HepG2 (cell line): Measurements from ENCODE around the gene HPCAL1. TPM values are rescaled to one million over a fixed set of nuclear protein-coding genes. Genes with fewer than 3 reads are reported as not detected.

Experiments
- ARNTL ChIP-seq: sonication (generic); formaldehyde crosslinking; IDR thresholded peaks from 2 replicates; pipeline ENCODE4 v1.4.0; 2020; ENCODE audit warnings: mild to moderate bottlenecking, missing genetic modification reagents
- ATAD3A ChIP-seq: sonication (generic); formaldehyde crosslinking; IDR thresholded peaks from 2 replicates; pipeline ENCODE4 v1.4.0; 2020; ENCODE audit warnings: missing genetic modification reagents
- HES4 ChIP-seq: sonication (generic); formaldehyde crosslinking; IDR thresholded peaks from 2 replicates; pipeline ENCODE4 v1.9.0; 2021; ENCODE audit warnings: mild to moderate bottlenecking, missing genetic modification reagents, borderline replicate concordance
- HNF1B ChIP-seq: sonication (generic); formaldehyde crosslinking; IDR thresholded peaks from 2 replicates; pipeline ENCODE4 v1.5.1; 2020; ENCODE audit warnings: mild to moderate bottlenecking, moderate library complexity, missing genetic modification reagents
- HOXD1 ChIP-seq: sonication (generic); formaldehyde crosslinking; IDR thresholded peaks from 2 replicates; pipeline ENCODE4 v1.5.0; 2020; ENCODE audit warnings: missing genetic modification reagents
- MBD4 ChIP-seq: IDR thresholded peaks from 2 replicates; pipeline ENCODE4 v1.6.1; 2012; ENCODE audit warnings: low read length, inconsistent platforms, borderline replicate concordance
- MXI1 ChIP-seq: IDR thresholded peaks from 3 replicates; pipeline ENCODE4 v1.6.1; 2012; ENCODE audit warnings: low read depth, low read length, inconsistent platforms, borderline replicate concordance
- PITX1 ChIP-seq: sonication (generic); formaldehyde crosslinking; IDR thresholded peaks from 2 replicates; pipeline ENCODE4 v1.5.1; 2020; ENCODE audit warnings: mild to moderate bottlenecking, missing genetic modification reagents
- POGZ ChIP-seq: sonication (generic); formaldehyde crosslinking; IDR thresholded peaks from 2 replicates; pipeline ENCODE4 v1.4.0; 2020; ENCODE audit warnings: mild to moderate bottlenecking, missing genetic modification reagents
- PRPF4 ChIP-seq: fragments of 200-400 bp; formaldehyde crosslinking; IDR thresholded peaks from 2 replicates; pipeline ENCODE4 v1.6.1; 2016; ENCODE audit warnings: low read length, low read depth; ENCODE audit not compliant: poor library complexity, severe bottlenecking
- RARA ChIP-seq: IDR thresholded peaks from 2 replicates; pipeline ENCODE4 v1.6.1; 2016; ENCODE audit warnings: missing genetic modification reagents, missing compliant biosample characterization
- RFX1 ChIP-seq: fragments of 450-650 bp; IDR thresholded peaks from 2 replicates; pipeline ENCODE4 v1.6.1; 2017
- SOX6 ChIP-seq, 2 experiments: fragments of 450-650 bp in 1 of 2; sonication (generic) in 1 of 2; formaldehyde crosslinking in 1 of 2; IDR thresholded peaks; 2 replicates each; pipeline versions ENCODE4 v1.4.0 to v1.6.1; 2017 to 2020; ENCODE audit warnings: antibody characterized with exemption in 1 of 2, mild to moderate bottlenecking in 1 of 2, missing genetic modification reagents in 1 of 2
- STAG1 ChIP-seq: sonication (generic); formaldehyde crosslinking; IDR thresholded peaks from 2 replicates; pipeline ENCODE4 v1.4.0; 2020; ENCODE audit warnings: missing genetic modification reagents
- ZBTB3 ChIP-seq: sonication (generic); formaldehyde crosslinking; IDR thresholded peaks from 2 replicates; pipeline ENCODE4 v1.4.0; 2020; ENCODE audit warnings: low read depth, mild to moderate bottlenecking, moderate library complexity, missing genetic modification reagents, borderline replicate concordance
- ZBTB7B ChIP-seq: sonication (generic); formaldehyde crosslinking; IDR thresholded peaks from 2 replicates; pipeline ENCODE4 v1.4.0; 2020; ENCODE audit warnings: missing genetic modification reagents
- ZFP37 ChIP-seq: sonication (generic); formaldehyde crosslinking; IDR thresholded peaks from 2 replicates; pipeline ENCODE4 v1.4.0; 2020; ENCODE audit warnings: missing genetic modification reagents, borderline replicate concordance
- ZNF274 ChIP-seq: sonication (generic); formaldehyde crosslinking; IDR thresholded peaks from 2 replicates; pipeline ENCODE4 v1.5.1; 2020; ENCODE audit warnings: mild to moderate bottlenecking, missing genetic modification reagents
- ZNF891 ChIP-seq: sonication (generic); formaldehyde crosslinking; IDR thresholded peaks from 2 replicates; pipeline ENCODE4 v1.5.0; 2020; ENCODE audit warnings: mild to moderate bottlenecking, missing genetic modification reagents
- ZXDC ChIP-seq: sonication (generic); formaldehyde crosslinking; IDR thresholded peaks from 2 replicates; pipeline ENCODE4 v1.5.0; 2020; ENCODE audit warnings: mild to moderate bottlenecking, missing genetic modification reagents
- polyA plus RNA-seq, 8 experiments: library from polyadenylated mRNA; depleted of rRNA in 3 of 8; stranded (reverse) in 7 of 8; unstranded in 1 of 8; fragments of >200 nt; fragmentation: Illumina TruSeq in 4 of 8; extraction: Trizol in 4 of 8; gene quantifications; 2 replicates each; pipeline versions ENCODE4 v1.2.1 to v1.2.3, GENCODE V29; 2011 to 2016; ENCODE audit warnings: low read depth in 4 of 8, missing spikeins in 1 of 8, mixed read lengths in 1 of 8; ENCODE audit not compliant: insufficient read depth in 1 of 8
- total RNA-seq, 5 experiments: library from RNA; depleted of rRNA; stranded (reverse); fragments of >200 nt; fragmentation: Illumina TruSeq; extraction: Trizol; gene quantifications; 2 replicates each; pipeline ENCODE4 v1.2.3, GENCODE V29; 2016; ENCODE audit warnings: low read depth in 1 of 5
- TF ChIP-seq, protein P1 (sequence below): IDR thresholded peaks from 2 replicates; pipeline ENCODE4 v1.4.0; 2020; ENCODE audit warnings: mild to moderate bottlenecking, missing genetic modification reagents
- TF ChIP-seq, protein P2 (sequence below): sonication (generic); formaldehyde crosslinking; IDR thresholded peaks from 2 replicates; pipeline ENCODE4 v1.5.1; 2020; ENCODE audit warnings: mild to moderate bottlenecking, missing genetic modification reagents, moderate library complexity

Gene HPCAL1
- total and polyA plus RNA-seq, 2 of the 13 experiments (the other 11 are each of a cell fraction or from before 2014, with no cell fraction given) = 29.5 to 29.9 TPM

GRCh38 chr2:10475221-10475722 is 172.6 kb downstream of the HPCAL1 start (continued):
- TF ChIP-seq, protein P1, sequence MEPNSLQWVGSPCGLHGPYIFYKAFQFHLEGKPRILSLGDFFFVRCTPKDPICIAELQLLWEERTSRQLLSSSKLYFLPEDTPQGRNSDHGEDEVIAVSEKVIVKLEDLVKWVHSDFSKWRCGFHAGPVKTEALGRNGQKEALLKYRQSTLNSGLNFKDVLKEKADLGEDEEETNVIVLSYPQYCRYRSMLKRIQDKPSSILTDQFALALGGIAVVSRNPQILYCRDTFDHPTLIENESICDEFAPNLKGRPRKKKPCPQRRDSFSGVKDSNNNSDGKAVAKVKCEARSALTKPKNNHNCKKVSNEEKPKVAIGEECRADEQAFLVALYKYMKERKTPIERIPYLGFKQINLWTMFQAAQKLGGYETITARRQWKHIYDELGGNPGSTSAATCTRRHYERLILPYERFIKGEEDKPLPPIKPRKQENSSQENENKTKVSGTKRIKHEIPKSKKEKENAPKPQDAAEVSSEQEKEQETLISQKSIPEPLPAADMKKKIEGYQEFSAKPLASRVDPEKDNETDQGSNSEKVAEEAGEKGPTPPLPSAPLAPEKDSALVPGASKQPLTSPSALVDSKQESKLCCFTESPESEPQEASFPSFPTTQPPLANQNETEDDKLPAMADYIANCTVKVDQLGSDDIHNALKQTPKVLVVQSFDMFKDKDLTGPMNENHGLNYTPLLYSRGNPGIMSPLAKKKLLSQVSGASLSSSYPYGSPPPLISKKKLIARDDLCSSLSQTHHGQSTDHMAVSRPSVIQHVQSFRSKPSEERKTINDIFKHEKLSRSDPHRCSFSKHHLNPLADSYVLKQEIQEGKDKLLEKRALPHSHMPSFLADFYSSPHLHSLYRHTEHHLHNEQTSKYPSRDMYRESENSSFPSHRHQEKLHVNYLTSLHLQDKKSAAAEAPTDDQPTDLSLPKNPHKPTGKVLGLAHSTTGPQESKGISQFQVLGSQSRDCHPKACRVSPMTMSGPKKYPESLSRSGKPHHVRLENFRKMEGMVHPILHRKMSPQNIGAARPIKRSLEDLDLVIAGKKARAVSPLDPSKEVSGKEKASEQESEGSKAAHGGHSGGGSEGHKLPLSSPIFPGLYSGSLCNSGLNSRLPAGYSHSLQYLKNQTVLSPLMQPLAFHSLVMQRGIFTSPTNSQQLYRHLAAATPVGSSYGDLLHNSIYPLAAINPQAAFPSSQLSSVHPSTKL (CRISPR knock-in tag) = no peak
- TF ChIP-seq PRPF4 (no peak), ZBTB7B (CRISPR knock-in tag) (no peak), MXI1 (no peak), ZXDC (CRISPR knock-in tag) (no peak), ZBTB3 (CRISPR knock-in tag) (no peak), ZNF891 (CRISPR knock-in tag) (no peak), ATAD3A (CRISPR knock-in tag) (no peak), ARNTL (0 out of 2 replicates have a peak, but pooled peaks have one; percentile 19), ZFP37 (CRISPR knock-in tag) (no peak), HES4 (CRISPR knock-in tag) (no peak), POGZ (CRISPR knock-in tag) (0 out of 2 replicates have a peak, but pooled peaks have one; percentile 25), ZNF274 (CRISPR knock-in tag) (0 out of 2 replicates have a peak, but pooled peaks have one; percentile 17), RFX1 (no peak), PITX1 (CRISPR knock-in tag) (0 out of 2 replicates have a peak, but pooled peaks have one; percentile 17), STAG1 (no peak), RARA (CRISPR knock-in tag) (peak; percentile 21; the same call in 1 of the 2 replicates), HOXD1 (no peak), MBD4 (no peak), HNF1B (0 out of 2 replicates have a peak, but pooled peaks have one; percentile 16), SOX6 (IDR thresholded peaks at IDR 0.05) (no peak), SOX6 (CRISPR knock-in tag; IDR thresholded peaks at IDR 0.05) (0 out of 2 replicates have a peak, but pooled peaks have one; percentile 24)
- TF ChIP-seq, protein P2, sequence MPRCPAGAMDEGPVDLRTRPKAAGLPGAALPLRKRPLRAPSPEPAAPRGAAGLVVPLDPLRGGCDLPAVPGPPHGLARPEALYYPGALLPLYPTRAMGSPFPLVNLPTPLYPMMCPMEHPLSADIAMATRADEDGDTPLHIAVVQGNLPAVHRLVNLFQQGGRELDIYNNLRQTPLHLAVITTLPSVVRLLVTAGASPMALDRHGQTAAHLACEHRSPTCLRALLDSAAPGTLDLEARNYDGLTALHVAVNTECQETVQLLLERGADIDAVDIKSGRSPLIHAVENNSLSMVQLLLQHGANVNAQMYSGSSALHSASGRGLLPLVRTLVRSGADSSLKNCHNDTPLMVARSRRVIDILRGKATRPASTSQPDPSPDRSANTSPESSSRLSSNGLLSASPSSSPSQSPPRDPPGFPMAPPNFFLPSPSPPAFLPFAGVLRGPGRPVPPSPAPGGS (CRISPR knock-in tag) = 0 out of 2 replicates have a peak, but pooled peaks have one; percentile 24
